Measurements from ENCODE around the gene EEFSEC. TPM values are rescaled to one million over a fixed set of nuclear protein-coding genes. Genes with fewer than 3 reads are reported as not detected.

Gene EEFSEC
- total RNA-seq, 1 donor from 2014 or later, result 24.6 TPM

- no peak overlapping the region for H3K27ac ChIP-seq
- DNase-seq (ENCODE audit: extremely low spot score in 2 of 2), result no peak
- no peak overlapping the region for H3K4me3 ChIP-seq
- TF ChIP-seq, protein P1, sequence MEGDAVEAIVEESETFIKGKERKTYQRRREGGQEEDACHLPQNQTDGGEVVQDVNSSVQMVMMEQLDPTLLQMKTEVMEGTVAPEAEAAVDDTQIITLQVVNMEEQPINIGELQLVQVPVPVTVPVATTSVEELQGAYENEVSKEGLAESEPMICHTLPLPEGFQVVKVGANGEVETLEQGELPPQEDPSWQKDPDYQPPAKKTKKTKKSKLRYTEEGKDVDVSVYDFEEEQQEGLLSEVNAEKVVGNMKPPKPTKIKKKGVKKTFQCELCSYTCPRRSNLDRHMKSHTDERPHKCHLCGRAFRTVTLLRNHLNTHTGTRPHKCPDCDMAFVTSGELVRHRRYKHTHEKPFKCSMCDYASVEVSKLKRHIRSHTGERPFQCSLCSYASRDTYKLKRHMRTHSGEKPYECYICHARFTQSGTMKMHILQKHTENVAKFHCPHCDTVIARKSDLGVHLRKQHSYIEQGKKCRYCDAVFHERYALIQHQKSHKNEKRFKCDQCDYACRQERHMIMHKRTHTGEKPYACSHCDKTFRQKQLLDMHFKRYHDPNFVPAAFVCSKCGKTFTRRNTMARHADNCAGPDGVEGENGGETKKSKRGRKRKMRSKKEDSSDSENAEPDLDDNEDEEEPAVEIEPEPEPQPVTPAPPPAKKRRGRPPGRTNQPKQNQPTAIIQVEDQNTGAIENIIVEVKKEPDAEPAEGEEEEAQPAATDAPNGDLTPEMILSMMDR (IDR thresholded peaks at IDR 0.05), result no peak
- TF ChIP-seq POLR2AphosphoS5 (IDR thresholded peaks at IDR 0.05; ENCODE audit: insufficient read depth in 1 of 2, low read depth in 1 of 2) (no peak), POLR2A (IDR thresholded peaks at IDR 0.05) (no peak)
- no peaks in the 10 kb centered on the region for H3K9me3 ChIP-seq
- H3K36me3 ChIP-seq, result no peaks in the 10 kb centered on the region
- no peaks in the 10 kb centered on the region for H3K27me3 ChIP-seq
- intact Hi-C loops (cut with DNase I), result no loop called here
- peaks cover 51% of the 10 kb centered on the region for H3K4me1 ChIP-seq
Measured at GRCh38 chr3:128380295-128380694, 227.0 kb downstream of the EEFSEC start.

- TF ChIP-seq POLR2AphosphoS5 (IDR thresholded peaks at IDR 0.05; ENCODE audit: insufficient read depth in 1 of 2, low read depth in 1 of 2) (no peak), POLR2A (IDR thresholded peaks at IDR 0.05) (no peak)
- TF ChIP-seq, protein P1 (IDR thresholded peaks at IDR 0.05), result no peak
- H3K27ac ChIP-seq, result no peak overlapping the region
- H3K9me3 ChIP-seq, result no peaks in the 10 kb centered on the region
- no peak for DNase-seq (ENCODE audit: extremely low spot score in 2 of 2)
- intact Hi-C loops (cut with DNase I), result no loop called here
- H3K4me1 ChIP-seq, result peaks cover 55% of the 10 kb centered on the region
- no peaks in the 10 kb centered on the region for H3K36me3 ChIP-seq
- no peaks in the 10 kb centered on the region for H3K27me3 ChIP-seq
- no peak overlapping the region for H3K4me3 ChIP-seq
Measured at GRCh38 chr3:128380719-128381118, 227.4 kb downstream of the EEFSEC start.

DNA sequence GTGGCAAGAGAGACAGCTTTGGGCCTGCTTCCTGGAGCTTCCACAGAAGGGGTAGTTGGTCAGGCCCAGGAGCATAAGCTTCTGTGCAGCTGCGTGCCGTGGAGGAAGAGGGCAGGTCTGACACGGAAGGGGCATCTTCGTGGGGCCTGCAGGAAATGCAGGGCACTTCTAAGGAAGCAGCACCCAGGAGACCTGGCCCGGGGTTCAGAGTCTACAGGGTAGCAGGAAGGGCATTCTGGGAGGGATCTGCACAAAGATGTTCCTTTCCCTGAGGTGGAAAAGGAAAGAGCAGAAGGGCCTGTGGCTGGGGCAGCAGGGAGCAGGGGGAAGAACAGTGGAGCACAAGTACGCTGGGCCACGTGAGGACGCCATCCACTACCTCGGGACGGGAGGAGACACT lies 228.3 kb downstream of the EEFSEC start:
- H3K4me3 ChIP-seq, result no peak overlapping the region
- no peak overlapping the region for H3K27ac ChIP-seq
- no peaks in the 10 kb centered on the region for H3K9me3 ChIP-seq
- peaks cover 63% of the 10 kb centered on the region for H3K4me1 ChIP-seq
- no peaks in the 10 kb centered on the region for H3K36me3 ChIP-seq
- TF ChIP-seq, protein P1 (IDR thresholded peaks at IDR 0.05), result no peak
- TF ChIP-seq POLR2A (IDR thresholded peaks at IDR 0.05) (no peak), POLR2AphosphoS5 (IDR thresholded peaks at IDR 0.05; ENCODE audit: insufficient read depth in 1 of 2, low read depth in 1 of 2) (no peak)
- no peak for DNase-seq (ENCODE audit: extremely low spot score in 2 of 2)
- H3K27me3 ChIP-seq, result no peaks in the 10 kb centered on the region
- intact Hi-C loops (cut with DNase I), result no loop called here

DNA sequence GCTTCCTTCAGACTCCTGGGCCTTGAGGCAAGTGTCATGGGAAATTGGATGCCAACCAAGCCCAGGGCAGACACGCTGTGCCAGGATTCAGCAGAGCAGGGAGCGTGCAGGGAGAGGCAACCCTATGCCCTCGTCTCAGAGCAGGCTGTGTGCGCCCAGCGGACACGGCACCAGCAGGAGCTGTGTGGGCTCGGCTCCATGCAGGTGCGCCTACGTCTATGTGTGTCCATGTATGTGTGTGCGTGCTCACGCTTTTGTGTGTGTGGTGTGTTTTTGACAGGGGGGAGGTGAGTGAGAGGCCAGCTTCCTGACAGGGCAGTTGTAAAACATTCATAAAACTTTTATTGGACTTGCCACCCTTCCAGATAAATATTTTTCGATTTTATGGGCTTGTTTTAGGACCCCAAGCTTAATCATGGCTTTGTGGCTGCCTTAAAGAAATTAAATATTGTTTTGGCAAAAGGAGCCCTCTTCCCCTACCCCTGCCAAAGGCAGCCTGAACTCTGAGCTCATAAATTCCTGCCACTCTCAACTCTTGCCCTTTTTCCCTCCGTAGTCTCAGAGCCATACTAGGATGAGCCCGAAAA lies 229.0 kb downstream of the EEFSEC start:
- Histone ChIP-seq H3K9me3 (no peaks in the 10 kb centered on the region), H3K27me3 (no peaks in the 10 kb centered on the region), H3K27ac (peak overlapping the region; percentile 12), H3K4me3 (no peak overlapping the region), H3K4me1 (peaks cover 63% of the 10 kb centered on the region), H3K36me3 (no peaks in the 10 kb centered on the region)
- DNase-seq (ENCODE audit: extremely low spot score in 2 of 2), result no peak
- peak in 1 of 2 donors; percentile 29 for TF ChIP-seq POLR2AphosphoS5 (IDR thresholded peaks at IDR 0.05; ENCODE audit: insufficient read depth in 1 of 2, low read depth in 1 of 2)
- TF ChIP-seq POLR2A (IDR thresholded peaks at IDR 0.05), result no peak
- intact Hi-C loops (cut with DNase I), result no loop called here

DNA sequence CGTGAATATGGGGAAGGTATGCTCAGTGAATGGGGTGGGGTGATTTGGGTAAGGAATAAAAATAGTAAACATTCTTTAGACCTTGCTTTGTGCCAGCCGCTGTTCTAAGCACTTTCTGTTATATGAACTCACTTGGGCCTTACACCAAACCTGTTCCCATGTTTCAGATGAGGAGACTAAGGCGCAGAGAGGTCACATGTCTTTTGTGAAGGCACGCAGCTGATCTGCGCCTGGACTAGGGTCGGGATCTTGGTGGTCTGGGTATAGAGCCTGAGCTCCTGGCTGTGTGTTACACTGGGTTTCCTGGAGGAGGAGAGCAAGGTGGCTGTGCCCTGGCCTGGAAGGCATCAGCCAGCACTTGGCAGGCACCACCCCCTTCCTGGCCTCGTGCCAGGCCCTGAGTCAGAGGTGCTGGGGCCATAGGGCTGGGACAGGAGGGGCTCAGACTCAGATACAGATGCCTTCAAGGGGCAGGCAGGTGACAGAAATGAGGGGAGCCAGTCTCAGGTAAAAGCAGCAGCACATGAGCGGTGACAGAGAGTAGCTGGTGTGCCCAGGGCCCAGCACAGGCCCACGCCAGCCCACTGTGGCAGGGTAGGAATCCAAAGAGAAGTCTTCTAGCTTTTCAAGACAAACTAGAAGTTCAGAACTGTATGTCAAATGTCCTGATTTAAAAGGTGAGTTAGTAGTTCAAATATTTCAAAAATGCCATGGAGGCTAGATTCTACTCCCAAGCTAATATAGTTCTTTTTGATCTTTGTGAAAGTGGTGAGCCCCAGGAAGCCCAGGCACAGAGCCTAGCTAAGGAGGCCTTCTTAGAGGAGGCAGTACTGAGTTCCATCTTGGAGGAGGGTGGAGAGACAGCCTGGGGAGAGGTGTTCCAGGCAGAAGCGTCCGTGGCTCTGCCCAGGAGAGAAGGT lies 230.3 kb downstream of the EEFSEC start:
- DNase-seq (ENCODE audit: extremely low spot score in 2 of 2), result no peak
- Histone ChIP-seq H3K27ac (peak overlapping the region; percentile 25), H3K9me3 (no peaks in the 10 kb centered on the region)

More for the DNA sequence above, 230.3 kb downstream of the EEFSEC start:
- H3K27me3 ChIP-seq, result no peaks in the 10 kb centered on the region
- no peaks in the 10 kb centered on the region for H3K36me3 ChIP-seq
- H3K4me1 ChIP-seq, result peaks cover 54% of the 10 kb centered on the region
- intact Hi-C loops (cut with DNase I), result no loop called here
- H3K4me3 ChIP-seq, result no peak overlapping the region
- TF ChIP-seq POLR2AphosphoS5 (IDR thresholded peaks at IDR 0.05; ENCODE audit: insufficient read depth in 1 of 2, low read depth in 1 of 2), result no peak
